WI38 (cell line): ENCODE data around the gene FTH1.

Experiments used
- H3K4me3 ChIP-seq: 2 replicates; pipeline ENCODE4 v1.5.1; 2011; ENCODE audit warnings: low read depth, mild to moderate bottlenecking, control low read depth, low read length
- TF ChIP-seq, protein P1 (sequence below): IDR thresholded peaks from 2 replicates; pipeline ENCODE4 v1.5.1; 2012; ENCODE audit warnings: low read depth, mild to moderate bottlenecking, control low read depth, low read length

Gene FTH1

GRCh38 chr11:61996933-61997332 lies 29.5 kb upstream of the FTH1 start:
- no peak overlapping the region for H3K4me3 ChIP-seq
- TF ChIP-seq, protein P1, sequence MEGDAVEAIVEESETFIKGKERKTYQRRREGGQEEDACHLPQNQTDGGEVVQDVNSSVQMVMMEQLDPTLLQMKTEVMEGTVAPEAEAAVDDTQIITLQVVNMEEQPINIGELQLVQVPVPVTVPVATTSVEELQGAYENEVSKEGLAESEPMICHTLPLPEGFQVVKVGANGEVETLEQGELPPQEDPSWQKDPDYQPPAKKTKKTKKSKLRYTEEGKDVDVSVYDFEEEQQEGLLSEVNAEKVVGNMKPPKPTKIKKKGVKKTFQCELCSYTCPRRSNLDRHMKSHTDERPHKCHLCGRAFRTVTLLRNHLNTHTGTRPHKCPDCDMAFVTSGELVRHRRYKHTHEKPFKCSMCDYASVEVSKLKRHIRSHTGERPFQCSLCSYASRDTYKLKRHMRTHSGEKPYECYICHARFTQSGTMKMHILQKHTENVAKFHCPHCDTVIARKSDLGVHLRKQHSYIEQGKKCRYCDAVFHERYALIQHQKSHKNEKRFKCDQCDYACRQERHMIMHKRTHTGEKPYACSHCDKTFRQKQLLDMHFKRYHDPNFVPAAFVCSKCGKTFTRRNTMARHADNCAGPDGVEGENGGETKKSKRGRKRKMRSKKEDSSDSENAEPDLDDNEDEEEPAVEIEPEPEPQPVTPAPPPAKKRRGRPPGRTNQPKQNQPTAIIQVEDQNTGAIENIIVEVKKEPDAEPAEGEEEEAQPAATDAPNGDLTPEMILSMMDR: no peak

DNA sequence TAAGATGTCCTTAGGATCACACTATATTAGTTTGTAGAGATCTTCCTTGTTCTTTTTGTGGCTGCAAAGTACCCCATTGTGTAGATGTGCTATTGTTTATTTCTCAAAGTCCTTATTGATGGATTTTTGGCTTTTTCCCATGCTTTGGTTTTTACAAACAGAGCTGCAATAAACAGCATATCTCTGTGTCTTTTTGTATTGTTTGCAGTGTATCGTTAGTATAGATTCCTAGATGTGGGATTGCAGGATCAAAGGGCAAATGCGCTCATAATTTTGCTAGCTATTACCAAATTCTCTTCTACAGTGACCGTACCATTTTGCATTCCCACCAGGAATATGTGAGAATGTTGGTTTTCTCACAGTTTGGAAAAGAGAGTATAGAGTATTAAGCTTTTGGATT lies 27.5 kb upstream of the FTH1 start:
- TF ChIP-seq, protein P1: no peak
- H3K4me3 ChIP-seq: no peak overlapping the region

GRCh38 chr11:61985869-61986268 lies 18.4 kb upstream of the FTH1 start:
- H3K4me3 ChIP-seq: no peak overlapping the region
- TF ChIP-seq, protein P1: no peak

- no peak overlapping the region for H3K4me3 ChIP-seq
- TF ChIP-seq, protein P1: no peak
Observed at GRCh38 chr11:61983419-61983818, 16.0 kb upstream of the FTH1 start.

DNA sequence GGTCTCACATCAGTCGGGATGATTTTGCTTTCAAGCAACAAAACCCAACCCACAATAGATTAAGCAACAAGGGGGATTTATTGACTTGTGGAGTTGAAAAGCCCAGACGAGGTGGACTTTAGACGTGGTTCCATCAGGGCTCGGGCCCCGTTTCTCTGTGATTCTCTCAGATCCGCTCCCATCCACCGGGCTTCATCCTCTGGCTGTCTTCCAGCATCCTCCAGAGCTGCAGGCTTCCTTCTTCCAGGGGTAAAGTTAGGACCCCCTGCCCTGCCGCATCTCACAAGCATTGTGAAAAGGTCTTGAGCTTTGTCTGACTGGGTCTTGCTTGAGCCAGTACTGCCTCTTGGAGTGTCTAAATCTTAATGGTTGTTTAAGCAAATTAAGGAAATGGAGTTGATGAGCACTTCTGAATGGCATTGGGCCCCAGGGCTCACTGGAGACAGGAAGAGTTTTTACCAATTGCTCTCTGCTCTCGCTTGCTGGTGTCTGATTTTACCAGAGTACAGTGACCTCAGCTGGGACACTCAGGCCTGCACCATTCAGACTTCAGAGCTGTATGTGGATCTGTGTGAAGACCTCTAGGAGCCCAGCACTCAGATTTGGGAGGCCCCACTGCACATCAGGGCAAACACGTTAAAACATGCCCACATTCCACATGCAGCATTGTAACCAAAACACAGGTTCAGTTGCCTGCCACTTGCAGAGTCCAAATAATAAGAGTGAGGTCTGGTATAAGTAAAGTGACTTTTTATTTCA lies 13.5 kb upstream of the FTH1 start:
- no peak overlapping the region for H3K4me3 ChIP-seq
- TF ChIP-seq, protein P1: no peak

GRCh38 chr11:61978703-61979661 lies 11.5 kb upstream of the FTH1 start:
- no peak overlapping the region for H3K4me3 ChIP-seq
- TF ChIP-seq, protein P1: no peak

DNA sequence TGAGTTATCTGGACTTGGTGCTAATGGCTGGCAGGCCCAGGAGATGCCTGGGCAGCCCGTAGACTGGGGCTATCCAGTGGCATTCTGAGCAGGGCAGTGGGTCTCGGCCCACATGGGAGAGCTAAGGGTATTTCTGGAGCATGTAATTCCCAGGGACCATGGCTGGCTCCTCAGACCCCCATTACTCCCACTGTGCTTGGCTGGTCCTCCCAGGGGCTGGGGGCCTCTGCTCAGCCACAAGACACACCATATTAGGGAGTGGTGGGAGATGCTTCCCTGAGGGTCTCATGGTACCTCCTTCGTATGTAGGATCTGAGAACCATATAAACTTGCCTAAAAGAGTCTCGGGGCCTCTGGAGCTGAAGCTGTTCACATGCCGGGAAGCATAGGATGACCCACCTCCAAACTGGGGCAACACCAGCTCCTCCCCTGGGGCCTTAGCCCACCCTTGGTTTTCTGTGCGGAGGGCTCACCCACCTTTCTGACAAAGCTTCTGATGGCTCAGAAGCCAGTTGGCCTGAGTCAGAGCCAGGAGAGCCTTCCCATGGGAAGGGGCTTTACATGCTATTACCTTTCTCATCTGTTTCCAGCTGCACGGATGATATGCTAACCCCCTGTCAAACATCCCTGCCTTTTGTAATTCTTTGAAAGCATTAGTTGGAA lies 9.5 kb upstream of the FTH1 start:
- H3K4me3 ChIP-seq: no peak overlapping the region

More for the DNA sequence above, 9.5 kb upstream of the FTH1 start:
- TF ChIP-seq, protein P1: no peak
